ENCODE data around the gene CPNE2.

- TF ChIP-seq CTCF (IDR thresholded peaks at IDR 0.05; ENCODE audit: borderline replicate concordance, extremely low read depth, low read length, poor library complexity, severe bottlenecking): no peak
- no peak for TF ChIP-seq EZH2 (IDR thresholded peaks at IDR 0.05; ENCODE audit: borderline replicate concordance, low read depth, low read length, severe bottlenecking)
Measured at GRCh38 chr16:57113664-57114063, 21.3 kb downstream of the CPNE2 start.

Measured in DND-41 (cell line).